NT2/D1 (cell line): ENCODE data around the gene FAM181A.

Experiments used
- YY1 ChIP-seq: IDR thresholded peaks from 2 replicates; pipeline ENCODE4 v1.6.1; 2011; ENCODE audit not compliant: insufficient read length, insufficient read depth
- ZNF274 ChIP-seq: IDR thresholded peaks from 2 replicates; pipeline ENCODE4 v1.6.1; 2011; ENCODE audit warnings: mild to moderate bottlenecking, low read depth, low read length

DNA sequence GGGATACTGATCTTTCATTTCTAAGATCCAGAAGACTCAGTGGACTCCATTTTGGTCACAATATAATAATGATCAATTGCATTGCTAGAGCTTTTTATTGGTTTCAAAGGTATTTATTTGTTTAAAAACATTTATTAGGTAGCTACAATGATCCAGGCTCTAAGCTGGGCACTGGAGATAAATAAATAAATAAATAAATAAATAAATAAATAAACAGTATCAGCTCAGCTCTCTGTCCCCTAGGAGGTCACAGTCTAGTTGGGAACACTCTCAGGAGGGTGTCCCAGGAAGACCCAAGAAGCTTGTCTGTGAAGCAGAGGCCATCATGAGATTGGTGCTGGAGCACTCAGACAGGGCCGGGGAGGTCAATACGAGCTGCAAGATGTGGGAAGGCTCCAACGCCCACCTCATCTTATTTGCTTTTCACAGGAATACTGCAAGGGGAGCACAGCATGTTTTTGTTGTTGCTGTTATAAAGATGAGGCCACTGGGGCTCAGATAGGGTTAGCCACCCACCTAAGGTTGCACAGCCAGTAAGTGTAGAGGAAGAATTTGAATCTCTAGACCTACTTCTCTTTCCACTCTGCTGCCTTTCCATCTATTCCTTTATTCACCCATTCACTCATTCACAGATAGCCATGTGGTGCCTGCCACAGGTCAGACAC, 33.8 kb downstream of the FAM181A start:
- no peak for TF ChIP-seq ZNF274
- TF ChIP-seq YY1: no peak
